MCF 10A (cell line): ENCODE results near the gene MPL. TPM values are rescaled to one million over a fixed set of nuclear protein-coding genes. Genes with fewer than 3 reads are reported as not detected.
A peak's percentile ranks its signal among the peaks of the same experiment; 100 is the strongest.

Experiments used
- BruUV-seq: library from RNA; stranded (reverse); fragments of 400-500 nt; replicated peaks from 2 replicates; lab custom pipeline; 2021; lab: Mats Ljungman, UMichigan
- CTCF ChIA-PET: fragments of 300-600 bp; sonication (Branson Sonifier 250); formaldehyde crosslinking; extraction: SDS; loops from one replicate; lab custom pipeline; 2021; ENCODE audit warnings: antibody characterized with exemption, inconsistent platforms; lab: Yijun Ruan, JAX
- POLR2A ChIA-PET: fragments of 300-600, 350-650 bp; sonication (Branson Sonifier 250); formaldehyde crosslinking; extraction: SDS; loops from one replicate; lab custom pipeline; 2020; ENCODE audit warnings: antibody characterized with exemption, inconsistent platforms; lab: Yijun Ruan, JAX
- DNase-seq: peaks from one replicate; pipeline ENCODE4 v3.0.0-alpha.2; 2018; ENCODE audit not compliant: unreplicated experiment
- H3K27ac Mint-ChIP-seq: one replicate; pipeline ENCODE4 v1.8.0; 2022; ENCODE audit warnings: mild to moderate bottlenecking, low read depth, mixed read lengths; ENCODE audit not compliant: unreplicated experiment
- H3K27me3 Mint-ChIP-seq: one replicate; pipeline ENCODE4 v1.8.0; 2022; ENCODE audit warnings: mixed read lengths; ENCODE audit not compliant: insufficient read depth, unreplicated experiment
- H3K36me3 Mint-ChIP-seq: one replicate; pipeline ENCODE4 v1.8.0; 2022; ENCODE audit warnings: mild to moderate bottlenecking, moderate library complexity, mixed read lengths; ENCODE audit not compliant: insufficient read depth, unreplicated experiment
- H3K4me1 Mint-ChIP-seq: one replicate; pipeline ENCODE4 v1.8.0; 2022; ENCODE audit warnings: mixed read lengths; ENCODE audit not compliant: insufficient read depth, unreplicated experiment
- H3K4me3 Mint-ChIP-seq: one replicate; pipeline ENCODE4 v1.8.0; 2022; ENCODE audit warnings: mild to moderate bottlenecking, moderate library complexity, mixed read lengths; ENCODE audit not compliant: unreplicated experiment
- H3K9me3 Mint-ChIP-seq: one replicate; pipeline ENCODE4 v1.8.0; 2022; ENCODE audit warnings: mixed read lengths; ENCODE audit not compliant: unreplicated experiment
- intact Hi-C: fragments of 100-400 bp; cut with micrococcal nuclease; formaldehyde crosslinking; loops from 2 replicates; pipeline ENCODE4 v1.14.1; 2022
- total RNA-seq: library from RNA; stranded (reverse); gene quantifications from 2 replicates; pipeline ENCODE4 v1.2.3, GENCODE V29; 2022
- TF ChIP-seq, protein P1 (sequence below): fragments of 200-600 bp; IDR thresholded peaks from one replicate; pipeline ENCODE4 v1.8.0; 2022; ENCODE audit warnings: antibody characterized with exemption, mild to moderate bottlenecking; ENCODE audit not compliant: unreplicated experiment

Gene MPL
- total RNA-seq, 1 experiment from 2014 or later: not detected

DNA sequence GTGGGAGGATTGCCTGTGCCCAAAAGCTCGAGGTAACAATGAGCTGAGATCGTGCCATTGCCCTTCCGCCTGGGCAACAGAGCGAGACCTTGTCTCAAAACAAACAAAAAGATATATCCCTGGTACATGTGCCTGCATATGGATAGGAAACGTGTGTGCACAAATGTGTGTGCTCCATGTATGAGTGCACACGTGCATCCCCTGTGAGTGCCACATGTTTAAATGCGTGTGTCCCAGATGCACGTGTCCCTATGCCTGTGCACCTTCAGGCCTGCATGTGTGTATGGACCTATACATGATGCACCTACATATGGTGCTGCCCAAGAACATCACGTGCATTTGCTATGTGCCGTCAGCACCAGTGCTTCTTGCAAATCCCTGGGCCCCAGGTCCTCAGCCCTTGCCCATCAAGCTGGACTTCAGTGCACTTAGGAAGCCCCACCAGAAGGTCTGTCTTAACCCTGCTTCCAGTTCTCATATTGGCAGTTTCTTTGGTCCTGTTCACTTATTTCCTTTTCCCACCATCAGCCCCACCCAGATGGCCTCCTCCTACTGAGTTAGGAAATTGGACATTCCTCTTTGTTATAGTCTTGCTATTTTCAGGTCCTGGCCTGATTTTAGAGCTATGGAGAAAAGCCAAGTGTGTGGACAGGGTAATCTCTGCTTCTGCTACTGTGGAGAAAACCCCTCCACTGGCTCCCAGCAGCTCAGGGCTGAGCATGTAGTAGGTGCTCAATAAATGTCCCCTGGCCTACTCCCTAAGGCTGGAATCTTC, 21.5 kb upstream of the MPL start:
- no TSS peak for BruUV-seq
- H3K27ac Mint-ChIP-seq: no peak overlapping the region
- DNase-seq: no peak
- intact Hi-C loops: no loop called here
- H3K27me3 Mint-ChIP-seq: no peaks in the 10 kb centered on the region
- H3K4me3 Mint-ChIP-seq: no peak overlapping the region
- CTCF ChIA-PET: interaction anchor here (0.6 kb wide), 1 partner anchor 31 kb away, joined by 6 read pairs; the partner anchor contains the start of gene C1orf210
- TF ChIP-seq, protein P1, sequence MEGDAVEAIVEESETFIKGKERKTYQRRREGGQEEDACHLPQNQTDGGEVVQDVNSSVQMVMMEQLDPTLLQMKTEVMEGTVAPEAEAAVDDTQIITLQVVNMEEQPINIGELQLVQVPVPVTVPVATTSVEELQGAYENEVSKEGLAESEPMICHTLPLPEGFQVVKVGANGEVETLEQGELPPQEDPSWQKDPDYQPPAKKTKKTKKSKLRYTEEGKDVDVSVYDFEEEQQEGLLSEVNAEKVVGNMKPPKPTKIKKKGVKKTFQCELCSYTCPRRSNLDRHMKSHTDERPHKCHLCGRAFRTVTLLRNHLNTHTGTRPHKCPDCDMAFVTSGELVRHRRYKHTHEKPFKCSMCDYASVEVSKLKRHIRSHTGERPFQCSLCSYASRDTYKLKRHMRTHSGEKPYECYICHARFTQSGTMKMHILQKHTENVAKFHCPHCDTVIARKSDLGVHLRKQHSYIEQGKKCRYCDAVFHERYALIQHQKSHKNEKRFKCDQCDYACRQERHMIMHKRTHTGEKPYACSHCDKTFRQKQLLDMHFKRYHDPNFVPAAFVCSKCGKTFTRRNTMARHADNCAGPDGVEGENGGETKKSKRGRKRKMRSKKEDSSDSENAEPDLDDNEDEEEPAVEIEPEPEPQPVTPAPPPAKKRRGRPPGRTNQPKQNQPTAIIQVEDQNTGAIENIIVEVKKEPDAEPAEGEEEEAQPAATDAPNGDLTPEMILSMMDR: no peak
- no peaks in the 10 kb centered on the region for H3K9me3 Mint-ChIP-seq
- H3K4me1 Mint-ChIP-seq: no peaks in the 10 kb centered on the region
- POLR2A ChIA-PET: interaction anchor here (0.6 kb wide), 1 partner anchor 40 kb away, joined by 4 read pairs; no protein-coding TSS in a partner anchor
- no peaks in the 10 kb centered on the region for H3K36me3 Mint-ChIP-seq

DNA sequence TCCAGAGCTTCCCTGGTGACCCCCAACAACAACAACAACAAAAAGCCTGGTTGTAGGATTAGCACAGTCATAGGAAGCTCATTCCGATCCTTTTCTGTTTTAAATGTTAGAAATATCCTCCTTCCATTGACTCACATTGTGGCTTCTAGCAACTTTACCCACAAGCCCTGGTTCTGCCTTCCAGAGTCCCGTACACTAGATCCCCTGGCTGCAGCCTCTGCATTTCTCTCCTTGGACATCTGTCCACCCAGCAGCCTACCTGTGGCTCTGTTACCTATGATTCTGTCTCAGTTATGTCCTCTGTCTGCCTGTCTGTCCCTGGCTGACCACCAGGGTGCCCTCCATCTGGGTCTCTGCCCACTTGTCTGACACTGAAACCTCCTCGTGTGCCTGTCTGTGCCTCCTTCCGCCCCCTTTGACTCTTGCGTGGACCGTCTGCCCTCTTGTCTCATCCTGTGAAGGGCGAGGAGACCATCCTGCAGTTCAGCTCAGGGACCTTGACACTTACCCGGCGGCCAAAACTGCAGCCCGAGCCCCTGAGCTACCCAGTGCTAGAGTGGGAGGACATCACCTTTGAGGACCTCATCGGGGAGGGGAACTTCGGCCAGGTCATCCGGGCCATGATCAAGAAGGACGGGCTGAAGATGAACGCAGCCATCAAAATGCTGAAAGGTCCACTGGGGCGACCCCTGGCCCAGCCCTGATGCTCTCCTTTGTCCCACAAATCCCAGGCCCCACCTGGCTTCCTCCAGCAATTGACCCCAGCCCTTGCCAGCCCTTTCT, 20.7 kb upstream of the MPL start:
- Mint-ChIP-seq H3K36me3 (no peaks in the 10 kb centered on the region), H3K4me3 (no peak overlapping the region), H3K27ac (no peak overlapping the region), H3K4me1 (no peaks in the 10 kb centered on the region), H3K9me3 (no peaks in the 10 kb centered on the region), H3K27me3 (no peaks in the 10 kb centered on the region)
- no TSS peak for BruUV-seq
- intact Hi-C loops: no loop called here
- ChIA-PET CTCF (interaction anchor here (0.6 kb wide), 2 partner anchors 31 to 127 kb away, joined by 4 to 6 read pairs; partner anchors contain the start of gene C1orf210), POLR2A (no interaction called here)
- TF ChIP-seq, protein P1: no peak
- DNase-seq: no peak

DNA sequence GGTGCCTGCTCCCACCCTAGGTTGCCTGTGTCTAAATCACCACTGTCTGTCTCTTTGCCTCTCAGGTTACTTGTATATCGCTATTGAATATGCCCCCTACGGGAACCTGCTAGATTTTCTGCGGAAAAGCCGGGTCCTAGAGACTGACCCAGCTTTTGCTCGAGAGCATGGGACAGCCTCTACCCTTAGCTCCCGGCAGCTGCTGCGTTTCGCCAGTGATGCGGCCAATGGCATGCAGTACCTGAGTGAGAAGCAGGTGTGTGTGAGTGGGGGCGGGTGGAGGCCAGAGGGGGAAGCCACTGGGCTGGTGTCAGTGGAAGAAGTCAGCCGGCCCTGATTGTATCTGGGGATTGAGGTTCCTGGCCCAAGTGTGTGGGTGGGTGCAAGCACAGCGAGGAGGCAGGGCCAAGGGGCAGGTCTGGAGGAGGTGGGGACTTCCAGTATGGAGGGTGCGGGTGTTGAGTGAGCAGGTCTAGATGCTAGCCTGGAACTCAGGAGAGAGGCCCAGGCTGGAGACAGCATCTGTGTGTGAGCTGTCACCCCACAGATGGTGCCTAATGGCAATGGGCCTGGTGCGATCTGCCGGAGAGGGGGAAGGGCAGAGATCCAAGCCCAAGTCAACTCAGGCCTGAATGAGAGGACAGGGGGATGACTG, 19.7 kb upstream of the MPL start:
- Mint-ChIP-seq H3K36me3 (no peaks in the 10 kb centered on the region), H3K27me3 (no peaks in the 10 kb centered on the region), H3K9me3 (no peaks in the 10 kb centered on the region), H3K4me1 (no peaks in the 10 kb centered on the region), H3K27ac (peak overlapping the region; percentile 46), H3K4me3 (no peak overlapping the region)
- intact Hi-C loops: no loop called here
- POLR2A ChIA-PET: no interaction called here
- CTCF ChIA-PET: no interaction called here
- TF ChIP-seq, protein P1: no peak
- BruUV-seq: no TSS peak
- no peak for DNase-seq

DNA sequence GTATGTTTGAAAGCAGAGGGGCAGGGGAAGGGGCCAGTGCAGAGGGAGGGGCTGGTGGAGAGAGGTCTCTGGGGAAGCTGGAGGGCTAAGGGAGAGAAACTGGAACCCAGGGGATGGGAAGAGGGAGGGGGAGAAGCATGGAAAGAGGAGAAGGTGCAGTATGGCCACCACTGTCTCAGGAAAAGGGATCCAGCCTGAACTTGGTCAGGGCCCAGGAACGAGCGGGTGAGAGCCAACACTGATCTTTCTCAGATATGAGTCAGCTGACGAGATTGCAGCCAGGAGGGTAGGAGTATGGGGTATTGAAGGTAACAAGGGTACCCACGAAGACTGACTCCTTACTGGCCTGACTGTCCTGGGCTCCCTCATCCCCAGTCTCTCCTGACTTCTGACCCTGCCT, 18.8 kb upstream of the MPL start:
- Mint-ChIP-seq H3K36me3 (no peaks in the 10 kb centered on the region), H3K27ac (no peak overlapping the region), H3K4me1 (no peaks in the 10 kb centered on the region), H3K9me3 (no peaks in the 10 kb centered on the region), H3K4me3 (no peak overlapping the region), H3K27me3 (no peaks in the 10 kb centered on the region)
- TF ChIP-seq, protein P1: no peak
- intact Hi-C loops: no loop called here
- POLR2A ChIA-PET: no interaction called here
- CTCF ChIA-PET: no interaction called here
- no peak for DNase-seq
- BruUV-seq: no TSS peak
